ENCODE measurements around the gene TAS2R40. TPM values are rescaled to one million over a fixed set of nuclear protein-coding genes. Genes with fewer than 3 reads are reported as not detected.

The TAS2R40 gene
- total RNA-seq (2022; extraction: Qiagen RNA extraction; ENCODE audit: low read depth): not detected in 5 replicates

DNA sequence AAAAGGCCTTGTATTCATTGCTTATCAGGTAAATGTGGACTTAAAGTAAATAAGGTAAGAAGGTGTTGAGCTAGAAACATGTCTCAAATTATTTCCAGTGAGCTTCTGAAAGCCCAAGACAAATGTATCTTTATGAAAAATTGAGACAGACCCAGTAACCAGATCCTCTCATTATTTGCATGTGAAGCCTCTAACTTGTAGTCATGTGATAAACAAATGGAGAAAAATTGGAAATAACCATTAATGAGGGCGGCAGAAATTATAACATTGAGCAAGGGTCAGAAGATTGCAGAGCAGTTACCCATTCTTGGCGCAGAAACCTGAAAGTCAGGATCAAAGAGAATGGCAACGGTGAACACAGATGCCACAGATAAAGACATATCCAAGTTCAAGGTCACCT is at the start of gene TAS2R40:
TAS2R40 (plus strand) TSS at position 301 of the 400 bp plus-strand sequence; CDS start at position 343, 42 bp downstream.

DNA sequence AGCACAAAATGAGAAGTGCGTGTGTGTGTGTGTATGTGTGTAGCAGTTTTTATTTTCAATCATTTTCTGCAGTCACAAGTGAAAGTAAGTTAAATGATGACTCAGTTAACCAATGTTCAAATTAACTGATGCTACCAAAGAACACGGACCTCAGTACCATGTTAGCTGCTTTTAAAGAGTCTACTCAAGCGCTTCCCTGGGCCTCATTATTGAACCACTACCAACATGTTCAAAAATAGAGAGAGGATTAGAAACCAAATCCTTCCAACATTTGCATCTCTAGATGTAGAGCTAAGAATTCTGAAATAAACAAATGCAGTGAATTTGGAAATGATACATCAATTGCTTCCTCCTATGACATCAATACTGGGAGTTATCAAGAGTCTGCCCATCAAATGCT is 38.8 kb upstream of the TAS2R40 start, which contains the start of gene TAS2R39:
TAS2R39 (plus strand) TSS at position 396 of the 400 bp plus-strand sequence; CDS start at position 396, 0 bp downstream.

DNA sequence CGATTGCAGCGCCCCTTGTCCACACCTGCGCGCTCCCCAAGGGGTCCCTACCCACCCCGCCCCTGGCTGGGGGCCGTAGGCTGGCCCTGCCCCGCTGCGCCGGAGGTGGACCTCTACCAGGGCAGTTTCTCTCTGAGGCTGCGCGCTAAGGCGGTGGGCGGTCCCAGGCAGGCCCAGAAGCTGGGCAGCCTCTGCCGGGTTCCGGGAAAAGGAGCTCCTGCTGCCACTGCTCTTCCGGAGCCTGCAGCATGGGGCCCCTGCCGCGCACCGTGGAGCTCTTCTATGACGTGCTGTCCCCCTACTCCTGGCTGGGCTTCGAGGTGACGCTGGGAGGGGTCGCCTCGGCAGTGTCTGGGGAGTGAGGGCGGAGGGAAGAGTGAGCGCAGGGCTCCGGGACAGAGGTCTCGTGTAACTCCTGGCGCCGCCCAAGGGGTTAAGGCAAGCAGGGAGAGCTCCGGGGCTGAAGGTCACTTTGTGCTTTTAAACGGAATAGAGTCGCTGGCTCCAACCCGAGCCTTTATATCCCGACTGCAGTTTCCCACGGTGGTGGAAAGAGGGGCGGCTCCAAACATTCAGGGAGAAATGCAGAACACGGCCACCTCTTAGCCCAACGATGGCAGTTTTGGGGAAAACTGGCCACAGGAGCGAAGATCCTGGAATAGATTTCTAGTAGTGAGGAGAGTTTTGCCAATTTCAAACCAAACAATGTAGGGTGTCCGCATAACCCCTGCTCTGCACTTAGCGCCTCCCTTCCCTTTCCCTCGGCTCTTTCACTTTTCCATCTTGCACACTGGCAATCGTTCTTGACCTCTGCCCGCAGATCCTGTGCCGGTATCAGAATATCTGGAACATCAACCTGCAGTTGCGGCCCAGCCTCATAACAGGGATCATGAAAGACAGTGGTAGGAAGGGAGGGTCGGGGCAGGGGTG is 41.7 kb downstream of the TAS2R40 start, which contains the start of gene GSTK1:
GSTK1 (plus strand) TSS at position 176 of the 930 bp plus-strand sequence; CDS start at position 249, 73 bp downstream.

Other genes starting within 250 kb of the TAS2R40 start
- not detected in 5 replicates for gene OR9A2, start 194.9 kb upstream of the TAS2R40 start, total RNA-seq (2022; extraction: Qiagen RNA extraction; ENCODE audit: low read depth)
- not detected in 5 replicates for gene OR6V1, start 169.7 kb upstream of the TAS2R40 start, total RNA-seq (2022; extraction: Qiagen RNA extraction; ENCODE audit: low read depth)
- gene PIP, start 90.0 kb upstream of the TAS2R40 start, total RNA-seq (2022; extraction: Qiagen RNA extraction; ENCODE audit: low read depth): not detected in 5 replicates
- not detected in 5 replicates for gene TAS2R39, start 38.6 kb upstream of the TAS2R40 start, total RNA-seq (2022; extraction: Qiagen RNA extraction; ENCODE audit: low read depth)
- 107 to 120 TPM (median 118 TPM) in 5 replicates for gene GSTK1, start 41.4 kb downstream of the TAS2R40 start, total RNA-seq (2022; extraction: Qiagen RNA extraction; ENCODE audit: low read depth)
- 0.48 to 1.1 TPM (median 1.0 TPM) in 5 replicates for gene TMEM139, start 62.9 kb downstream of the TAS2R40 start, total RNA-seq (2022; extraction: Qiagen RNA extraction; ENCODE audit: low read depth)
- 17.8 to 27.9 TPM (median 21.0 TPM) in 5 replicates for gene CASP2, start 66.3 kb downstream of the TAS2R40 start, total RNA-seq (2022; extraction: Qiagen RNA extraction; ENCODE audit: low read depth)
- gene CLCN1, start 94.1 kb downstream of the TAS2R40 start, total RNA-seq (2022; extraction: Qiagen RNA extraction; ENCODE audit: low read depth): 0.05 TPM in 1 of 5 replicates, not detected in the others
- 0.48 to 0.73 TPM (median 0.54 TPM) in 5 replicates for gene FAM131B, start 140.7 kb downstream of the TAS2R40 start, total RNA-seq (2022; extraction: Qiagen RNA extraction; ENCODE audit: low read depth)
- 152 to 207 TPM (median 183 TPM) in 5 replicates for gene ZYX, start 159.3 kb downstream of the TAS2R40 start, total RNA-seq (2022; extraction: Qiagen RNA extraction; ENCODE audit: low read depth)
- gene EPHA1, start 186.8 kb downstream of the TAS2R40 start, total RNA-seq (2022; extraction: Qiagen RNA extraction; ENCODE audit: low read depth): not detected in 5 replicates
- gene TAS2R60, start 221.4 kb downstream of the TAS2R40 start, total RNA-seq (2022; extraction: Qiagen RNA extraction; ENCODE audit: low read depth): not detected in 5 replicates